NCI-H748 (cell line): ENCODE measurements around the gene MYOM1.

Source experiments
- DNase-seq: peaks from one replicate; lab custom pipeline; 2025; ENCODE audit not compliant: unreplicated experiment; lab: John Stamatoyannopoulos, UW

The MYOM1 gene

GRCh38 chr18:3120356-3120755 lies 99.4 kb downstream of the MYOM1 start:
- no peak for DNase-seq

GRCh38 chr18:3119401-3120341 lies 100.1 kb downstream of the MYOM1 start:
- peak; percentile 9 for DNase-seq

- DNase-seq: no peak
Observed at GRCh38 chr18:3118195-3119010, 101.4 kb downstream of the MYOM1 start.

- DNase-seq: no peak
Observed at GRCh38 chr18:3117493-3118192, 102.1 kb downstream of the MYOM1 start.

- DNase-seq: no peak
Observed at GRCh38 chr18:3115447-3116030, 104.2 kb downstream of the MYOM1 start.

- no peak for DNase-seq
Observed at GRCh38 chr18:3114451-3114850, 105.3 kb downstream of the MYOM1 start.

- DNase-seq: no peak
Observed at GRCh38 chr18:3114026-3114425, 105.7 kb downstream of the MYOM1 start.

- no peak for DNase-seq
Observed at GRCh38 chr18:3111523-3112240, 108.1 kb downstream of the MYOM1 start.

- DNase-seq: no peak
Observed at GRCh38 chr18:3110034-3110752, 109.6 kb downstream of the MYOM1 start.

- DNase-seq: no peak
Observed at GRCh38 chr18:3107740-3108151, 112.0 kb downstream of the MYOM1 start.

- no peak for DNase-seq
Observed at GRCh38 chr18:3104190-3105054, 115.3 kb downstream of the MYOM1 start.

- DNase-seq: no peak
Observed at GRCh38 chr18:3103576-3103975, 116.2 kb downstream of the MYOM1 start.

GRCh38 chr18:3102983-3103382 lies 116.8 kb downstream of the MYOM1 start:
- DNase-seq: no peak

- no peak for DNase-seq
Observed at GRCh38 chr18:3100498-3101132, 119.2 kb downstream of the MYOM1 start.

- DNase-seq: no peak
Observed at GRCh38 chr18:3099327-3099726, 120.4 kb downstream of the MYOM1 start.

GRCh38 chr18:3097082-3097481 lies 122.7 kb downstream of the MYOM1 start:
- DNase-seq: no peak

GRCh38 chr18:3095921-3096320 lies 123.8 kb downstream of the MYOM1 start:
- no peak for DNase-seq

GRCh38 chr18:3094338-3094684 lies 125.5 kb downstream of the MYOM1 start:
- DNase-seq: peak; percentile 42
